Astrocyte of the cerebellum (primary cell): ENCODE data around the gene SPATA9.

Experiments used
- DNase-seq: peaks from one replicate; pipeline ENCODE4 v3.0.0-alpha.2; 2011; ENCODE audit warnings: low read depth
- H3K4me3 ChIP-seq: 2 replicates; pipeline ENCODE4 v1.5.1; 2011; ENCODE audit warnings: mild to moderate bottlenecking, low read depth, low read length, moderate library complexity
- in situ Hi-C: cut with HindIII; loops from 2 replicates; pipeline ENCODE4 v1.10.0; 2017; ENCODE audit warnings: low sequenced_read_pairs
- TF ChIP-seq, protein P1 (sequence below): IDR thresholded peaks from 2 replicates; pipeline ENCODE4 v1.5.1; 2012; ENCODE audit warnings: low read length, low read depth, moderate library complexity, mild to moderate bottlenecking; ENCODE audit errors: missing control alignments

SPATA9 gene

DNA sequence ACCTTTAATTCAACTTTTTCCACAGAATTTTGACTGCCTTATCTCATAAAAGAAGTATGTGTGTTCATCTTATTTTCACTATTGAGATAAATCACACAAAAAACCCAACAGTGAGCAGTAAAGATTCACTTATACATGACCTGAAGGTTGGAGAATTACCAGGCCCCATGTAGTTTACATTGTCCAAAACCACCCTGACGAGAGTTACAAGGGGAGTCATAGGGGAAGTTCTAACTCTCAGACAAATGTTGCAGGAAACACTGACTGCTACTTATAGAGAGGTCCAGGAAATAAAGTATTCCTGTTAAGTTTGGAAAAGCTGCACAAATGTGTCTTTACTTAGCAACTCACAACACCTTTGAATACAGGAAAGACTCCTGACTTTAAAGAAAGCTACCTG, 14.1 kb downstream of the SPATA9 start:
- no peak overlapping the region for H3K4me3 ChIP-seq
- no peak for DNase-seq
- in situ Hi-C loops, result loop anchor here (5.0 kb wide), 1 partner anchor 74 kb away; no protein-coding TSS in a partner anchor
- TF ChIP-seq, protein P1, sequence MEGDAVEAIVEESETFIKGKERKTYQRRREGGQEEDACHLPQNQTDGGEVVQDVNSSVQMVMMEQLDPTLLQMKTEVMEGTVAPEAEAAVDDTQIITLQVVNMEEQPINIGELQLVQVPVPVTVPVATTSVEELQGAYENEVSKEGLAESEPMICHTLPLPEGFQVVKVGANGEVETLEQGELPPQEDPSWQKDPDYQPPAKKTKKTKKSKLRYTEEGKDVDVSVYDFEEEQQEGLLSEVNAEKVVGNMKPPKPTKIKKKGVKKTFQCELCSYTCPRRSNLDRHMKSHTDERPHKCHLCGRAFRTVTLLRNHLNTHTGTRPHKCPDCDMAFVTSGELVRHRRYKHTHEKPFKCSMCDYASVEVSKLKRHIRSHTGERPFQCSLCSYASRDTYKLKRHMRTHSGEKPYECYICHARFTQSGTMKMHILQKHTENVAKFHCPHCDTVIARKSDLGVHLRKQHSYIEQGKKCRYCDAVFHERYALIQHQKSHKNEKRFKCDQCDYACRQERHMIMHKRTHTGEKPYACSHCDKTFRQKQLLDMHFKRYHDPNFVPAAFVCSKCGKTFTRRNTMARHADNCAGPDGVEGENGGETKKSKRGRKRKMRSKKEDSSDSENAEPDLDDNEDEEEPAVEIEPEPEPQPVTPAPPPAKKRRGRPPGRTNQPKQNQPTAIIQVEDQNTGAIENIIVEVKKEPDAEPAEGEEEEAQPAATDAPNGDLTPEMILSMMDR, result no peak

DNA sequence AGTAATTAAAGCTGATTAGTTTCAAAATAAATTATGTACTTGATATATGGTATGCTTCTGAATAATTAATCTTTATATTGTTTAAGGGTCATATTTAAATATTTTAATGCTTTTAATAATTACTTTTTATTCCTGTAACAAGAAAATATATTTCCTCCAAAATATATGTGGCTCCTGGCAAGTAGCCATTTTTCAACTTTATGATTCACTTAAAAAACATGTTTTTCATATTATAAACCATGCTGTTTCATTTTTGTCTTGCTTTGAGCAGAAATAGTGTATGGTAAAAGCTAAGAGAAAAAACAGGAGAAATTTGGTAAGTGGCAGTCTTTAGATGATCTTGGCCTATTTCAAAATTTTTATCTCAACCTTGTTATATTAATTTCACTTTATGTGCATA, 14.6 kb downstream of the SPATA9 start:
- TF ChIP-seq, protein P1, result no peak
- no peak for DNase-seq
- in situ Hi-C loops, result loop anchor here (5.0 kb wide), 1 partner anchor 74 kb away; no protein-coding TSS in a partner anchor
- H3K4me3 ChIP-seq, result no peak overlapping the region

DNA sequence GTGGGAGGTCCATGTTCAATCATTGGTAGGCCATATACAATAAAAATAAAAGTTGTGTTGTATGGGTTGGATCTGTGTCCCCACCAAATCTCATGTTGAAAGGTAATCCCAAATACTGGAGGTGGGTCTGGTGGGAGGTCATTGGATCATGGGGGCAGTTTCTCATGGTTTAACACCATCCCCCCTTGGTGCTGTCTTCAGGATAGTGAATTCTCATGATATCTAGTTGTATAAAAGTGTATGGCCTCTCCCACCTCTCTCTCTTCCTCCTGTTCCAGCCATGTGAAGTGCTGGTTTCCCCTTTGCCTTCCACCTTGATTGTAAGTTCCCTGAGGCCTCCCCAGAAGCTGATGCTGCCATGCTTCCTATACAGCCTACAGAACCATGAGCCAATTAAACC, 15.1 kb downstream of the SPATA9 start:
- no peak overlapping the region for H3K4me3 ChIP-seq
- TF ChIP-seq, protein P1, result no peak
- no peak for DNase-seq
- in situ Hi-C loops, result loop anchor here (5.0 kb wide), 1 partner anchor 75 kb away; no protein-coding TSS in a partner anchor

DNA sequence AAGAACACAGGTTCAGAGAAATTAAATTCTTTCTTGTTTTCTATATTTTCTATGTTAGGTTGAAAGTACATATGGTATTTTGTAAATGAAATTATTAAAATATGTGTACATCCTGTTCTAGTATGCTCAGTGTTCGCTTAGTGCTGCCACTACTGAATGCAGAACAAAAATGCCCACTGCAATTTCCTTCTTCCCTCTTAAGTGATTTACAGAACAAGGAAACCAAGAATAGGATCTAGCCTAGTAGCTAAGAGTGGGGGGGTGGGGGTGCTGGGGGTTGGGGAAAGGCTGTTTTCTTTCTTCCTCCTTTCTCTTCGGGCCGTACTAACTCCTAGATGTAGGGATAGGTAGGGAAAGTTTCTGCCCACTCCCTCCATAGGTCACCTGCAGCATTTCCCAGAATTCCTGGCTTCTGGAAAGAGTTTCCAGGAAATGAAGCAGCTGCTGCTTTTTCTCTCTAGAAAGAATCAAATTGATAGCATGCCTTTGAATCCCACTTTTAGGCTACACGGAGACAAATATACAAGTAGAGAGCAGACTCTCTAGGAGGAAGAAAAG, 15.7 kb downstream of the SPATA9 start:
- TF ChIP-seq, protein P1, result no peak
- in situ Hi-C loops, result loop anchor here (5.0 kb wide), 1 partner anchor 75 kb away; no protein-coding TSS in a partner anchor
- no peak for DNase-seq
- no peak overlapping the region for H3K4me3 ChIP-seq

DNA sequence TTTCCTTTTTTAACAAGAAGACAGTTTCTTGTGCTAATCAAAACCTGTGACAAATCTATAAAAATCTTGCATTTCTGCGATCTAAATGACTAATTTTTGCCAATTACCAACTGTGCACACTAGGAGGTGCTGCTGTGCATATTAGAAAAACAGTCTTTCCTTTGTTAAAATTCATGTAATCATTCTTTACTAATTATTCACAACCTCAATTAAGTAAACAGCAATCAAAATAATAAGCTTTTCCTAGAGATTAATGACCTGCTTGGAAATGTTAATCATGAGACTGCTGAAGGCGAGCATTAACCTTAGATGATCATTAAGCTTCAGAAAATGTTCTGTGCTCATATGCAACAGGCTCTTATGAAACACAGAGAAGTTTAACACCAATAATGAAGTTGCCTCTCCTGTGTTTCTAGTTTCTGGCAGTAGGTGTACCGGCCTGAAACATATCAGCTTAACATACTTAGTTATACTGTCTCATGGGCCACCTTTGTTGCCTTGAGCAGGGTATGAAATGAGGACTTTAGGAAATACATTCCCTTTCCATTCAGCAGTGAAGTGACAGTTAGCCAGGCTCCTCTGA, 18.5 kb downstream of the SPATA9 start:
- in situ Hi-C loops, result no loop called here

DNA sequence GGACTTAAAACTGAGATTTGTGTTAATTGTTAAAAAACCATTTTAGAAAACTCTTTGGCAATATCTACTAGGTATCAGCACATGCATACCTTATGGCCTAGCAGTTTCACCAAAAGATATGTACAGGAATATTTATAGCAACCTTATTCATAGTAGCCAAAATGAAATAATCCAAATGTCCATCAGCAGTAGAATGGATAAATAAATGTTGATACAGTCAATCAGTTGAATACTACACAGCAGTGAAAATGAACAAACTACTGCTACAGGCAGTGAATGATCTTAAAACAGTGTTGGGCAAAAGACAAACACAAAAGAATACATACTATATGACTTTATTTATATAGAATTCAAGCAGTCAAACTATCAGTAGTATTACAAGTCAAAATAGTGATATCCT, 19.8 kb downstream of the SPATA9 start:
- DNase-seq, result no peak
- TF ChIP-seq, protein P1, result no peak
- in situ Hi-C loops, result no loop called here
- H3K4me3 ChIP-seq, result no peak overlapping the region

More for the DNA sequence above, 18.5 kb downstream of the SPATA9 start:
- no peak overlapping the region for H3K4me3 ChIP-seq
- DNase-seq, result no peak
- TF ChIP-seq, protein P1, result peak; percentile 66
